Brain microvascular endothelial cell (primary cell): ENCODE measurements around the gene CCDC8.
"Not testable (repeated sequence)": the region's sequence is repeated elsewhere in the genome, so short reads cannot be mapped to it uniquely, and the experiment has no call there.

ENCODE experiments used
- DNase-seq: peaks from one replicate; pipeline ENCODE4 v3.0.0-alpha.2; 2020
- H3K27ac ChIP-seq: fragments of 250-450 bp; sonication (Bioruptor Pico); 2 replicates; pipeline ENCODE4 v1.5.1; 2020; ENCODE audit warnings: mild to moderate bottlenecking, moderate library complexity
- H3K27me3 ChIP-seq: fragments of 250-450 bp; sonication (Bioruptor Pico); replicated peaks from 2 replicates; pipeline ENCODE4 v1.5.1; 2020; ENCODE audit warnings: mild to moderate bottlenecking
- H3K36me3 ChIP-seq: fragments of 250-450 bp; sonication (Bioruptor Pico); replicated peaks from 2 replicates; pipeline ENCODE4 v1.5.1; 2020; ENCODE audit warnings: mild to moderate bottlenecking
- H3K4me3 ChIP-seq: 2 replicates; pipeline ENCODE4 v1.5.1; 2011; ENCODE audit warnings: low read depth, mild to moderate bottlenecking, control low read depth, low read length, moderate library complexity
- in situ Hi-C: cut with HindIII; loops from 2 replicates; pipeline ENCODE4 v1.10.0; 2017; ENCODE audit warnings: low sequenced_read_pairs, low pct_ligation_motif_present
- TF ChIP-seq, protein P1 (sequence below): IDR thresholded peaks from 2 replicates; pipeline ENCODE4 v1.5.1; 2011; ENCODE audit warnings: low read depth, mild to moderate bottlenecking, moderate library complexity, low read length, control low read depth, inconsistent platforms; ENCODE audit errors: missing control alignments

Gene CCDC8

DNA sequence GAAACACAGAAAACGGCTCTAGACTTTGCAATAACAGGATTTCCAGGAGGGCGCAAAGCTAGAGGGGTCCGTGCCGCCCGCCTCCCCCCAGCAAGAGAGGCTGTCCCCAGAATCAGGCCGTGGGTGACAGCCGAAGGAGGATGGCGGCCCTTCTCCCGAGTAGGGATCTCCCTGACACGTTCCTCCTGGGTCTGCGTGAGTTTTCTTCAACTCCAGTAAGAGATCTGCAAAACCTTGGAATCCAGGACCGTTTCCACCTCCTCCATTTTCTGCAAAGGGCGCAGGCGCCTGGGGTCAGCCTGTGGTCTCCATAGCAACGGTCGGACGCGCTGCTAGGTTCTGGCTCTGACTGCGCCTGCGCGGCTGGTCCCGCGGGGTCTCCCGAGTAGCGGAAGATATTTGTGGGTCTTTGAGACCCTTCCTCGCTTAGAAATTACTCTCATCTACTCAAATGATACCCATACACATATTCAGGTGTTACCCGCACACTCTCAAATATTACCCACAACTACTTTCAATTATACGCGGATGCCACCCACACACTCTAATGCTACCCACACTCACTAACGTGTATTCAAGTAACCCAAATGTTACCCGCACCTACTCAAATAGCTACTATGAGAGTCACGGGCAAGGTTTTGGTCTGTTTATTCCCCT is 13.3 kb upstream of the CCDC8 start:
- no peak overlapping the region for H3K27ac ChIP-seq

DNA sequence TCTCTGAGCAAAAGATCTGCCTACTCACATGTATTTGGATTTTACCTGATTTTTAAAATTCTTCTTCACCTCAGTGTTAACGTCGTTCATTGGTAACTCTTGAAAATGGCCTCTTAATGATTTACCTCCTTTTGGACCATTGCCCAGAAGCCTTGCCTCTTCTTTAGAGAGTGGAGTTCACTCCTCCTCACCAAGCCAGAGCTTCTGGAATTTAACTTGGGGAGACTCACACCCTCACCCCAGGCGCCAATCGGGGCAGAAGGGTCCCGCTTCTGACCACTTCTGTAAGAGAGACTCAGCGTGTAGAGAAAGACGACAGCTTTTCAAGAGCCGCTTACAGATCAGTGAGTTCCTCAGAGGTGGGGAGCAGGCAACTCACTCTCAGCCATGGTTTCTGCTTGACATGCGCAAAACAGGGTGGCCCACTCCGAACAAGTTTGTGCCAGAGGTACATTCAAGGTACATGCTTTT is 12.7 kb upstream of the CCDC8 start:
- DNase-seq, result no peak
- Histone ChIP-seq H3K27ac (no peak overlapping the region), H3K27me3 (peaks cover 2% of the 10 kb centered on the region), H3K36me3 (no peaks in the 10 kb centered on the region), H3K4me3 (peak overlapping the region; percentile 67)
- TF ChIP-seq, protein P1, sequence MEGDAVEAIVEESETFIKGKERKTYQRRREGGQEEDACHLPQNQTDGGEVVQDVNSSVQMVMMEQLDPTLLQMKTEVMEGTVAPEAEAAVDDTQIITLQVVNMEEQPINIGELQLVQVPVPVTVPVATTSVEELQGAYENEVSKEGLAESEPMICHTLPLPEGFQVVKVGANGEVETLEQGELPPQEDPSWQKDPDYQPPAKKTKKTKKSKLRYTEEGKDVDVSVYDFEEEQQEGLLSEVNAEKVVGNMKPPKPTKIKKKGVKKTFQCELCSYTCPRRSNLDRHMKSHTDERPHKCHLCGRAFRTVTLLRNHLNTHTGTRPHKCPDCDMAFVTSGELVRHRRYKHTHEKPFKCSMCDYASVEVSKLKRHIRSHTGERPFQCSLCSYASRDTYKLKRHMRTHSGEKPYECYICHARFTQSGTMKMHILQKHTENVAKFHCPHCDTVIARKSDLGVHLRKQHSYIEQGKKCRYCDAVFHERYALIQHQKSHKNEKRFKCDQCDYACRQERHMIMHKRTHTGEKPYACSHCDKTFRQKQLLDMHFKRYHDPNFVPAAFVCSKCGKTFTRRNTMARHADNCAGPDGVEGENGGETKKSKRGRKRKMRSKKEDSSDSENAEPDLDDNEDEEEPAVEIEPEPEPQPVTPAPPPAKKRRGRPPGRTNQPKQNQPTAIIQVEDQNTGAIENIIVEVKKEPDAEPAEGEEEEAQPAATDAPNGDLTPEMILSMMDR, result no peak
- in situ Hi-C loops, result no loop called here

More for the DNA sequence above, 13.3 kb upstream of the CCDC8 start:
- Histone ChIP-seq H3K4me3 (peak overlapping the region; percentile 67), H3K36me3 (no peaks in the 10 kb centered on the region), H3K27me3 (peaks cover 2% of the 10 kb centered on the region)
- DNase-seq, result peak; percentile 56
- in situ Hi-C loops, result no loop called here
- TF ChIP-seq, protein P1, result no peak

DNA sequence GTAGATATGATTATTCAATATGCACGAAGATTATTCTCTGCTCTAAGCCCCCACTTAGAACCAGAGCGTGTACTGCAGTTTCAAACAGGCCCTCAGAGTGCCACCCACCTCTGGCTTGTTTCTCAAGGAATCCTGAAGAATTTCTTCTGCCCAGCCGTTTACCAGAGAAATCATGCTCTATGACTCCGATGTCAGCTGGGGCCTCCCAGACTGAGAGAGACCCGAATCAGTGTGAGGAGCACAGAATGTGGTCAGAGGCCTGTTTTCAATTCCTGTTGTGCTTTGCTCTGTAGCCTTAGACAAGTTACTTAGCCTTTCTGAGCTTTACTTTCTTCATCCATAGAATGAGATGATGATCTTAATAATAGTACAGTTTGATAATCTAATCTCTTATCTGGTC is 9.8 kb upstream of the CCDC8 start:
- TF ChIP-seq, protein P1, result no peak
- in situ Hi-C loops, result no loop called here
- Histone ChIP-seq H3K4me3 (no peak overlapping the region), H3K27ac (no peak overlapping the region), H3K36me3 (no peaks in the 10 kb centered on the region), H3K27me3 (peaks cover 2% of the 10 kb centered on the region)
- DNase-seq, result no peak

DNA sequence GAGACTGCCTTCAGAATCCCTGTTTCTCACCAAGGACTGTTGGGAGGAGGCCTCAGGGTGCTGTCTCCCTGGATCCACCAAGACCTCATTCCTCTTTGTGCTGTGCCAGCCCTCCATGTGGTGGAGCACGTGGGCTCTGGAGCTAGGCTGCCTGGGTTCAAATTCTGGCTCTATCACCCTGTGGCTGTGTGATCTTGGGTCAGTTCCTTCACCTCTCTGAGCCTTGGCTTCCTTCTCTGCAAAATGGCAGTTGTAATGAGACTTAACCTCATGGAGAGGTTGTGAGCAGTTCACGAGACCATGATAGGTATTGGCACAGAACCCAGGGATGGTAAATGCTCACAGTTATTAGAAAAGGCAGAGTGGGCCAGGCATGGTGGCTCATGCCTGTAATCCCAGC is 9.0 kb upstream of the CCDC8 start:
- TF ChIP-seq, protein P1, result no peak
- H3K4me3 ChIP-seq, result no peak overlapping the region
- H3K27me3 ChIP-seq, result no peaks in the 10 kb centered on the region
- DNase-seq, result no peak
- no peaks in the 10 kb centered on the region for H3K36me3 ChIP-seq
- no peak overlapping the region for H3K27ac ChIP-seq
- in situ Hi-C loops, result no loop called here

DNA sequence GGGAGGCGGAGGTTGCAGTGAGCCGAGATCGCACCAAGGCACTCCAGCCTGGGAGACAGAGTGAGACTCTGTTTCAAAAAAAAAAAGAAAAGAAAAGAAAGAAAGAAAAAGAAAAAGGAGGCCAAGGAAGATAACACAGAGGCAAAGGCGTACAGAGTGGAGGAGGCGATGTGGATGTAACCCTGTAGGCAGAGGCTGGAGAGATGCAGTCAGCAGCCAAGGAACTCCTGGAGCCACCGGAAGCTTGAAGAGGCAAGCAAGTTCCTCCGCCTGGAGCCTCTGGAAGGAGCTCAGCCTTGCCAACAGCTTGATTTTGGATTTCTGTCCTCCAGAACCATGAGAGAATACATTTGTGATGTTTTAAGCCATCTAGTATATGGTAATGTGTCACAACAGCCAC is 6.7 kb upstream of the CCDC8 start:
- Histone ChIP-seq H3K36me3 (no peaks in the 10 kb centered on the region), H3K27me3 (no peaks in the 10 kb centered on the region), H3K4me3 (no peak overlapping the region), H3K27ac (no peak overlapping the region)
- TF ChIP-seq, protein P1, result no peak
- no peak for DNase-seq
- in situ Hi-C loops, result no loop called here

DNA sequence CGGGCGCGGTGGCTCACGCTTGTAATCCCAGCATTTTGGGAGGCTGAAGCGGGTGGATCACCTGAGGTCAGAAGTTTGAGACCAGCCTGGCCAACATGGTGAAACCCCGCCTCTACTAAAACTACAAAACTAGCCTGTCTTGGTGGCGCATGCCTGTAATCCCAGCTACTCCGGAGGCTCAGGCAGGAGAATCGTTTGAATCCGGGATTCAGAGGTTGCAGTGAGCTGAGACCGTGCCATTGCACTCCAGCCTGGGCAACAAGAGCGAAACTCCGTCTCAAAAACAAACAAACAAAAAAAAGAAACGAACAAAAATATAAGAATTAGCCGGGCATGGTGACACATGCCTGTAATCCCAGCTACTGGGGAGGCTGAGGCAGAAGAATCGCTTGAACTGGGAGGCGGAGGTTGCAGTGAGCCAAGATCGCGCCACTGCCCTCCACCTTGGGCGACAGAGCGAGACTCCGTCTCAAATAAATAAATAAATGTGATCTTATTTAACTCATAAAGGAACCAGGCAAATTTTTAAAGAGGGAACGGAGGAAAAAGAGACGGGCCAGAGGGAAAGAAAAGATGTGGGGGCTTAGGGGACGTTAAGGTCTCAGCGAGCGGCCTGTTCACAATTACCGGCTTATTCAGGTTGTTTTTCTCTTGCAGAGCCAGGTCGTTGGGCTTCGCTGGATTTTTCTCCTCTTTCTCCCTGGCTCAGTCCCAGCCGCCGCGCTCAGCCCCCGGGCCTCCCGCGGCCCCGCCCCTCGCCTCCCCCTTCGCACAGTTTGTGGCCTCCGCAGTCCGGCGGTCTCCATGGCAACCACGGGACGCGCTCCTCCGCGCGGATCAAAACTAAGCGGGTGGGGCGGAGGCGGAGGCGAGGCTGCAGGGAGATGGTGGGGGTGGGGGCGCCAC is 2.7 kb upstream of the CCDC8 start:
- peak; percentile 87 for DNase-seq
- Histone ChIP-seq H3K4me3 (peak overlapping the region; percentile 52), H3K27ac (peak overlapping the region; percentile 13)
- H3K27me3 ChIP-seq, H3K36me3 ChIP-seq, in situ Hi-C loops: not testable (repeated sequence)

DNA sequence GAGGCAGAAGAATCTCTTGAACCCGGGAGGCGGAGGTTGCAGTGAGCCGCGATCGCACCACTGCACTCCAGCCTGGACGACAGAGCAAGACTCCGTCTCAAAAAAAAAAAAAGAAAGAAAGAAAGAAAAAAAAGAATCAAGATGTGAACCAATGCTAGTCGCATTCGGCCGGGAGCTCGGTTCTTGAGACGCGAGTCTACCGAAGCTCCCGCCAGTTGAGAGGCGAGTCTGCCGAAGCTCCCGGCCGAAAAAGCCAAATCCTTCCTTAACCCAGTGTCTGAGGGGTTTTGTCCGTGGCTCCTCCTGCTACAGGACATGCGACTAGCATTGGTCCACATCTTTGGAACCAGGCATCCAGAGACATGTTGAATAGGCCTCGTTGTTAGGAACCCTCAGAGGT is 1.5 kb upstream of the CCDC8 start:
- H3K4me3 ChIP-seq, DNase-seq, H3K27me3 ChIP-seq, H3K36me3 ChIP-seq, H3K27ac ChIP-seq, in situ Hi-C loops: not testable (repeated sequence)
